ENCODE results near the gene RTP5.

DNA sequence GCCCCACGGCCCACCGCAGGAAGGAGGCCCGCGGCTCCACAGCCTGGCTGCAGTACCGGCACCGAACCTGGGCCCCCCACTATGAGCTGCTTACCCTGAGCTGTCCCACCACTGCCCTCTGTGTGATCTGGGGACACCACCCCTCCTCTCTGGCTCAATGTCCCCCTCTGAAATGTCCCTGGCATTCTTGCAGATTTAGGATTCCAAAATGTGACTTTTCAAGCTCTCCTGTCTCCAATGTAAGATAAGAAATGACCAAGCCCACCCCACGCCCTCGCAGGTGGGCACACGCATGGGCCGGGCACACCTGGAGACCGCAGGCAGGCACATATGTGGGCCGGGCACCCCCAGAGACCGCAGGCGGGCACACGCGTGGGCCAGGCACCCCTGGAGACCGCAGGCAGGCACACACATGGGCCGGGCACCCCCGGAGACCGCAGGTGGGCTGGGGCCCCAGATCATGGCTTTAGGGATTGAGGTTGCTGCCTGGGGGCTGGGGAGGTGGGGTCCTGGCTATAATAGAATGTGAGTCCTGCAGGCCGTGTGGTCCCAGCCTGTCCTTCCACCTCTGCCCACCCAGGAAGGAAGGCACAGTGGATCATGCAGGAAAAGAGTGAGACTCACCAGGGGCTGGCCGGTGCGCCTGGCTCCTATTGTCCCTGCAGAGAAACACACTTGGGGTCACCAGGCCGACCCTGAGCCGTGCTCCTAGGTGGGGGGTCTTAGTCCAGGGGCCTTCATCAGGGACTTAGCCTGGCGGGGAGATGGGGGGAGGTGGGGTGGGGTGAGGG, 18.0 kb upstream of the RTP5 start:
- TF ChIP-seq POLR2A (IDR thresholded peaks at IDR 0.05) (no peak), POLR2AphosphoS5 (IDR thresholded peaks at IDR 0.05) (no peak)
